GM19438 (cell line): ENCODE results near the gene OPA3.

Experiments used
- ATAC-seq: cut with Tn5 transposase; IDR thresholded peaks from one replicate; pipeline ENCODE4 v1.9.1; 2021; ENCODE audit warnings: low read depth; ENCODE audit not compliant: unreplicated experiment

Gene OPA3

DNA sequence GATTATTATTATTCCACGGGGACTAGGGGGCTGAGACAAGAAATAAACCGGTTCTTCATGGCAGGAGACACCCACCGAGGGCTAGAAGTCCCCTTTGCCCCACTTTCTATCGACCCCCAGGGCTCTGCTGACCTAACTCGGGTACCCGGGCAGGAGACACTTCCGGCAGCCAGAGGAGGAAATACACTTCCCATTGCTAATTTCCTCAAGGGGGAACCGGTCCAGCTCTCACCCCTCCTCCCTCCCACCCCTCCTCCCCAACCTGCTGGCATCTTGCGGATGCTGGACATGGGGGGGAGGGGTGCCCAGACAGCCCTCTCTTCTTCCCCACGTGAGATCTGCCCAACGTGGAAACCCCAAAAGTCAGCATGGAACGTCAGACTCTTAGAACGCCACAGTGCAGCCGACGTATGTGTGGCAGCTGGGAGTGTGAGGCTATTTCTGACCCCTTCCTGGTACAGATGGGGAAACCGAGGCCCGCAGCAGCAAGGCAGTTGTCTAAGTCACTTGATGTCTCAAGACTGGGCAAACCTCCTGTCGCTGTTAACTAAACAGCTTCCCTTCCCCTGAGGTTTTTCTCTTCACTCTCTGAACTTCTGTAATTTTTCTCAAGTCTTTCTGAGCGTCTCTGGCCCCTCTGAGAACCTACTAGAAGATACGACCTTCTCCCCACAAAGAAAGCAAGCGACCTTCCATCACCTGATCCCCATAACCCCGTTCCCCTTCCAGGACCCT lies 13.8 kb upstream of the OPA3 start:
- no peak for ATAC-seq

DNA sequence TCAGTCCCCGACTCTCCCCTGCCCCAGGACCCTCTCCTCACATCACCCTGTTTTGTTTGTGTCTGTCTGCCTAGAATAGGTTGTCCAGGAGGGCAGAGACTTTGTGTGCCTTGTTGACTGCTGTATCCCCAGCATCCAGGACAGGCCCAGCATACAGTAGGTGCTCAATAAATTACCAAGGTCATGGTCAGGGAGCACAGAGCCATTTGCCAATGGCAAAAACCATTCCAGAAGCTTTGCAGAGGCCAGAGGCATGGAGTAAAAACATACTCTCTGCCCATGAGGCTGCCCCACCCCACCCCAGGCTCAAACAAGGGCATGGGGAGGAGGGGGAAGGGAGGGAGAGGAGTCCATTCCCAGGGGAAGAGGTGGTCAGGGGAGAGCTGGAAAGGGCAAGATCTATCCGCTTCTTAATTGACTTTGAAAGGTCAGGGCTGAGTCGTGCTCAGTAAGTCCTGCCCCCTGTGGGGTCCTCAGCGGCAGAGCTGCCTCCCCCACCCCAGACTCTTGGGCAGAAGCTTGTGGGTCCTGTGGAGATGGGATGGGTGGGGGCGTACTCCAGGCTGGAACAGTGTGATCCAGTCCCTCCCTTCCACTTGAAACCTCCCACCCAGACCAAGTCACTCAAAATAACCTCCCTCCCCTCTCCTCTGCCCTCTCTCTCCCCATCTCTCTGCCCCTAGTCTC lies 13.0 kb upstream of the OPA3 start:
- no peak for ATAC-seq

DNA sequence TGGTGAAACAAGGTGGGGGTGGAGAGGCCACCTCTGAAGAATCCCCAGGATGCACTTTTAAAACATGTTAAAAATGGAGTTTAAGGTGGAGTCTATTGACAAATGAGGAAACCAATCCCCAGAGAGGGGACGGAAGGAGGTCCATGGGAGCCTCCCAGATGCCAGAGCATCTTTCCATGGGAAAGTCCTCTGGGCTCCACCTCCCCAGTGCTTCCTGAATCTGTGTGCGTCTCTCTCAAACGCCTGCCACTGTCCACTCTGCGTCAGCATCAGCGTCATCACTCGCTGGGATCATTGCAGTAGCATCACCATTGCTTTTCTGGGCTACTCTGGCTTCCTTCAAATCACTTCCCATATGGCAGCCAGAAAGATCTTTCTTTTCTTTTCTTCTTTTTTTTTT lies 11.2 kb upstream of the OPA3 start:
- no peak for ATAC-seq

DNA sequence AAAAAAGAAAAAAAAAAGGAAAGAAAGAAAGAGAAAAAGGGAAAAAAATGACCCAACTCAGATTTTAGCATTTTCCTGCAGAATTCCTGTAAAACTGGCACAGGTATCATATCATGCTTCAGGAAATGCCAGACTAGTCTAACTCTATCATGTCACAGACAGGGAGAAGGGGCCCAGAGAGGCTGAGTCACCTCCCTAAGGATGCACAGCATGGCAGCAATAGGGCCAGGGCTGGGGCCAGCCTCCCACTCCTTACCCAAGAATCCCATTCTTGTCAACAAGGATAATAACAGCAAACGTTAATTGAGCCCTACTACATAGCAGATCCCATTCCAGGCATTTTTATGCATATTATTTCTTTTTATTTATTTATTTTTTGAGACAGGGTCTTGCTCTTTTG lies 8.9 kb upstream of the OPA3 start:
- no peak for ATAC-seq

DNA sequence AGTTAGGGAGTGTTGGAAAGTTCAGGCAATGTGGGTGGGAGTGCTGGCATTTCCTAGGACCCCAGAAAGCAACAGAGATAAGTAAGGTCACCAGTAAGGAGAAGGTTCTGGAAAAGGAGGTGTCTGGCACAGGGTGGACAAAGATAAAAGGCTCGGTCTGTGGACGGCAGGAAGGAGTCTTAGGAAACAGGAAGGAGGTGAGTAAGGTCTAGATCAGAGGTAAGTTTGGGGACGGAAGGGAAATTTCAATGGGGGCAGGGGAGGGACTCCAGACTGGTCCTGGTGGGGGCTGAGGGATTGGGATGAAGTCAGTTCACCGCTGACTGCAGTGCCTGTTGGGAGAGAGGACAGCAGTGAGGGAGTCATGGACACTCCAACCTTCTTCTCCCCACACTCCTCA lies 7.8 kb upstream of the OPA3 start:
- no peak for ATAC-seq

DNA sequence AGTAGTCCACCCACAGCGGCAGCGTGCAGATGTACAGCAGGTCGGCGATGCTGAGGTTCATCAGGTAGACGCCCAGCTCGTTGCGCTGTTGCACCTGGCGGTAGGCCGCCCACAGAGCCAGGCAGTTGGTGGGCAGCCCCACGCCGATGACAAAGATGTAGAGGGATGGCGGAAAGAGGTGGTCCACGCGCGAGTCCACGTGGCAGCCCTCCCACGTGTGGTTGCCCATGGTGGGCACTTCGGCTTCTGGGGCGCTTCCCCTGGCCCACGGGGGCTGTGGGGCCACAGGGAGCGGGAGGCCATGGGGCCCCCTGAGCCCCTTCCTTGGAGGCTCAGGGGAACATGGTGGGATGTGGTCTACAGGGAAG lies 7.0 kb upstream of the OPA3 start:
- ATAC-seq: no peak

DNA sequence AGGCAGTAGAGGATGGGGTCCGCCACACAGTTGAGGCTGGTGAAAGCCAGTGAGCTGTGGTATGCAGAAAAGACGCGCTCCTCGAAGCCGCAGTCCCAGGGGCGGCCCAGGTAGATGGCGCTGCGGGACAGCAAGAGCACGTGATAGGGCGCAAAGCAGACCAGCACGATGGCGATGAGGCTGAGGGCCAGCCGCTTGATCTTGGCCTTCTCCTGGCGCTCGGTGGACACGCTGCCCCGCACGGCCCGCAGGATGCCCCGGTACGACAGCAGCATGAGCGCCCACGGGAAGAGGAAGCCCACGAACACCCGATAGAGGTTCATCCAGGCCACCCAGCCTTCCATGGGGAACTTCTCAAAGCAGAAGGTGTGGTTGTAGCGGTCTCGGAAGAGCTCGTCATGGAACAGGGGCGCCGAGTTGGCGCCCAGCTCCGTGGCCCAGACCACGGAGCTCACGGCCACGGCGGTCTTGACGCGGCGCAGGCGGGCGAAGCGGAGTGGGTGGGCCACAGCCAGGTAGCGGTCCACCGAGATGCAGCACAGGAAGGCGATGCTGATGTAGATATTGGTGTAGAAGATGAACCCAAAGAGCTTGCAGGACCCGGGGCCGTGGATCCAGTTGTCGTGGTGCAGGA lies 6.5 kb upstream of the OPA3 start:
- no peak for ATAC-seq

DNA sequence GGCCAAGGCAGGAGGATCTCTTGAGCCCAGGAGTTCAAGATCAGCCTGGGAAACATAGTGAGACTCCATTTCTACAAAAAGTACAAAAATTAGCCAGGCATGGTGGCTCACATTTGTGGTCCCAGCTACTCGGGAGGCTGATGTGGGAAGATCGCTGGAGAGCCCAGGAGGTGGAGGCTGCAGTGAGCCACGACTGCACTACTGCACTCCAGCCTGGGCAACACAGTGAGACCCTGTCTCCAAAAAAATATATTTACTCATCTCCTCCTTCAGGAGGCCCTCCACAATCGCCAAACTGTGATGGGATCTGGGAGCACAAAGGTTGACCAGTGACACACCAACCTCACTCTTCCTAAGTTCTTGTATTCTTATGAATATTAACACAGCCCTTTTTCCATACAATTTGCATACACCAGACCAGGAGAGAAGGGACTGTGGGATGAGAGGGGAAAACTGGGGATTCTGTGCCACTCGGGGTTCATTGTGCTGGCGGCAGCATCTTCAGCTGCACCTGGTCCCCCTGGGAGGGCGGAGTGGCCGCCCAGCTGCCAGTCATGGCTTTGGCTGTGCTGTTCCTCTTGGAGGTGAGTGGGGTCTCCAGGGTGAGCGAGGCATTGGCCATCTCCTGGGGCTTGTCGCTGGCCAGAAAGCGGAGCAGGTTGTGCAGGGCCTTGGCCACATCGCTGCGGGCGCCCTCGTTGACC lies 5.8 kb upstream of the OPA3 start:
- no peak for ATAC-seq

DNA sequence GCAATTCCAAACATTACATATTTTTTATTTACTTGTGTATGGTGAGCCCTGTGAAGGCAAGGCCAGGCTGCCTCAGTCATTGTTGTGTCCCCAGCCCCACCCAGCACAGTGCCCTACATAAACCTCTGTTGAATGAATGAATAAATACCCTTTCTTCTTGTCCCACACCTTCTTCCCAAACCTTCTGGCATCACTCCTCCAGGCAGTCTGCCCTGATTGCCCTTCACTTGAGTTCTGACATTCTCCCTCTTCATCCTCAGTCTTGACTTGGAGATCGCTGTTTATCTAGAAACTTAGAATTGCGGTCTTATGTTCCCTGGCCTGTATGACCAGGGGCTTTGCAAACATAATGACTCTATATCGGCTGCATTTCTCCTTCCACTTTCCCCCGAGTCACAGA lies 5.2 kb upstream of the OPA3 start:
- no peak for ATAC-seq

DNA sequence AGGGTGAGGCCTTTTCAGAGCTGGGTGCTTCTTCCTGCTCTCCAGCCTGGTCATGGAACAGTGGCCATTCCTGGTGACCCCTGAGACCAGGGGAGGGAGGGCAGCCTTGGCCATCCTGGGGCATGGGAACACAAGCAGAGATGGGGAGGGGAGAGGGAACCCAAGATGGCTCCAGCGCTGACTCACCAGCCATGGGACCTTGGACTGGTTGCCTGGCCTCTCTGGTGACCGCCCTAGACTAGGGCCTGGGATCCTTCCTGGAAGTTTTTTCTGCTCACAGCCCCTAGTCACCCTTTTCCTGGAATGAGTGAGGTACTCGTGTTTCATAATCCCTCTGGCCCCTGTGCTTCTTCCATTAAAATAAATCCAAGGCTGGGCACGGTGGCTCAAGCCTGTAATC lies 3.3 kb upstream of the OPA3 start:
- no peak for ATAC-seq

DNA sequence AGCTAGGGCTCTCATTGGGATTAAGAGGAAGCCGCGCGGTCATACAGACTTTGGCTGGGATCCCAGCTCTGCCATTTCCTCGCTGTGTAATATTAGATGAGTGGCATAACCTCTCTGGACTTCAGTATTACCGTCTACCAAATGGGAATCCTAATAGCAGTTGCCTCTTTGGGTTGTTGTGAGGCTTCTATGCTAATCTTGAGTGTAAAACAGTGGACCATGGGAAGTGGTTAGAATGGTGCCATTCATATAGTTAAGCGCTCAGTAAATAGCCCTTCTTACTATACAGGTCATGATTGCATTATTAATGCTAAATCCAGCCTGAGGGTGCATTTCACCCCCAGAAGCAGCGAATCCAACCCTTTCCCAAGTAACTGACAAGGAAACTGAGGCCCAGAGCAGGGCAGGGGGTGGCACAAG lies 566 bp upstream of the OPA3 start:
- no peak for ATAC-seq

DNA sequence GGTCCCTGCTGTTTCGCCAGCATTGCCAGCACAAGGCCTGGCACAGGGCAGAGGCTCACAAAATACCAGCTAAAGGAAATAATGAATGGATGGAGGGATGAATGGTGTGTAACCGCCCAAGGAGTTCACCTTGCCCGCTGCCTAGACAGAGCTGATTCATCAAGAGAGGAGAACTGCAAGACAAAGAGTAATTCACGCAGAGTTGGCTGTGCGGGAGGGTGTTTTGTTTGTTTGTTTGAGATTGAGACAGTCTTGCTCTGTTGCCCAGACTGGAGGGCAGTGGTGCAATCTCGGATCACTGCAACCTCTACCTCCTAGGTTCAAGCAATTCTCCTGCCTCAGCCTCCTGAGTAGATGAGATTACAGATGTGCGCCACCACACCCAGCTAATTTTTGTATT lies 3.0 kb downstream of the OPA3 start:
- no peak for ATAC-seq

DNA sequence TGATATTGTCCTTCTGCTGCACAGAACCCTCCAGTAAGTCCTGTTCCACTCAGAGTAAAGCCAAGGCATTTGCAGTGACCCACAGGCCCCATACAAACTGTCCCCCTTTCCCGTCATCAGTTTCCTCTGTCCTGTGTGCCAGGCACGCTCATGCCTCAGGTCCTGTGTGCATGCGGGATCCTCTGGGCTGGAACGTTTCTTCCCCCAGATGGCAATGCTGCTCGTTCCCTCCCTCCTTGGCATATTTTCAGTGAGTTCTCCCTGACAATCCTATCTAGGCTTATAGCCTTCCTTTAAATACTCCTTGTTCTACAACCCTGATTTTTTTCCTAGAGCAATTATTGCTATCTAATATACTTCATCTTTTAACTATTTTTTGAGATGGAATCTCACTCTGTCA lies 5.7 kb downstream of the OPA3 start:
- ATAC-seq: no peak

DNA sequence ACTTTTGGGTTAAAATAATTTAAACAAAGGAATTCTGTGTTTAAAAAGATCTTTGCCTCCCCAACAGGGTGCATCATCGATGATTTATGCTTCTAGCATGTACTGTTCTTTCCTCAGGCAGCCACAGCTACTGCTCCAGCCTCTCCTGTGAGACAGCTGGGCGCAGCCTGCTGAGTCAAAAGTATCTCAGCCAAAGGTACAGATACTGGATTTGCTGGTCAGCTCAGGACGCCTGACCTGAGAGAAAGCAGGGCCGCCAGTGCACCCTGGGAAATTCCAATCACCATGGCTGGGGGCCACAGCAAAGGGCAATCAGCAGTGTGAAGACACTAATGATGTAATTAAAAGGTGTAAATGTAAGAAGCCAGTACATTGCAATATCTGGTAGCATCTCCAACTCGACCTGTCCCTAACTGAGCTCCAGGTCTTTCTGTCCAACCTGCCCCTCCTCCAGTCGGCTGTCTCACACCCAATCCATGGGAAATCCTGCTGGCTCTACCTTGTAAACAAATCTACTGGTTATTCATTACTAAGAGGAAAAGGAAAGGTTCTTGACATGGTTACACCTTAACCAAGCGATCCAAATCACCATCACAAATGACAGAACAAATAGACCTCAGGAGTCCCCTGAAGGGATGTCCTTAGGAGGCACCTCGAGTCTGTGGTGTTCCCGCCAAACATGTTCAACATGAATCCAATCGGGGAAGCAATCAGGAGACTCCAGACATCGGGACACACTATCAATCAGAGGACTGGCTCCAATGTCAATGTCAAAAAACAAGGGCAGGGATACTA lies 7.3 kb downstream of the OPA3 start:
- no peak for ATAC-seq

DNA sequence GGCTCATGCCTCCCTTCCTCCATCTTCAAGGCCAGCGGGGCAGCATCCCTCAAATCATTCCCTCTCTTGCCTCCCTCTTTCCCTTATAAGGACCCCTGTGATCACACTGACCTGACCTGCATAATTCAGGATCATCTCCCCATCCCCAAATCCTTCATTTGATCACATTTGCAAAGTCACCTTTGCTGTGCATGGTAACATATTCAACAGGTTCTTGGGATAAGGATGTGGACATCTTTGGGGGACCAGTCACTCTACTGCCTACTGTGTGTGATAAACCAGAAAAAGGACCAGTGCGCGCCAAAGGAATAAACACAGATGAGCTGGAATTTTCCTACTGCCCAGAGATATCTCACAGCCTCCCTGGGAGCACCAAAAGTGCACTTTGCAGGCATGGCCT lies 7.9 kb downstream of the OPA3 start:
- ATAC-seq: no peak

DNA sequence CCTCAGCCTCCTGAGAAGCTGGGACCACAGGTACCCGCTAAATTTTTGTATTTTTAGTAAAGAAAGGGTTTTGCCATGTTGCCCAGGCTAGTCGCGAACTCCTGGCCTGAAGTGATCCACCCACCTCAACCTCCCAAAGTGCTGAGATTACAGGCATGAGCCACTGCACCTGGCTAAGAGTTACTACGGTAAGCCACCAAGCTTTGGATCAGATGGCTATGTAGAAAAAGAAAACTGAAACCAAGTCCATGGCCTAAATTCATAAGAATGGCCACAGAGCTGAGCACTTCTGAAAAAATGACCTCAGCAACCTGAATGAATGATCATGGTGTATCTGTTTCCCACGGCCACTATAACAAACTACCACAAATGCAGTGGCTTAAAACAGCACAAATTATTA lies 9.4 kb downstream of the OPA3 start:
- no peak for ATAC-seq

DNA sequence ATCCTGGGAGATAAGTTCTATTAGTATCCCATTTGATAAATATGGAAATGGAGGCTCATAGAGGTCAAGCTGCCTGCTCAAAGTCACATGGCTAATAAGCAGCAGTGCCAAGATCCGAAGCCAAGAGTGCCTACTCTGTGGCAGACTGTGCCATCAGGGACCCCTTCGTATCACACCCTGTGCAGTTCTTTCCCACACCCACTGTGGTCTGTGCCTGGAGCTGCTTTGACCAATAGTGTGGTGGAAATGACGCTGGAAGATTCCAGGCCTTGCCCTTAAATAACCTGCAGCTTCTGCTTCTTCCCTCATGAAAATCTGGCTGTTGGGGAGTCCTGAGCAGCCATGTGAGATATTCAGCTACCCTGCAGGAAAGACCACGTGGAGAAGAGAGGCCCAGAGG lies 10.1 kb downstream of the OPA3 start:
- ATAC-seq: no peak

DNA sequence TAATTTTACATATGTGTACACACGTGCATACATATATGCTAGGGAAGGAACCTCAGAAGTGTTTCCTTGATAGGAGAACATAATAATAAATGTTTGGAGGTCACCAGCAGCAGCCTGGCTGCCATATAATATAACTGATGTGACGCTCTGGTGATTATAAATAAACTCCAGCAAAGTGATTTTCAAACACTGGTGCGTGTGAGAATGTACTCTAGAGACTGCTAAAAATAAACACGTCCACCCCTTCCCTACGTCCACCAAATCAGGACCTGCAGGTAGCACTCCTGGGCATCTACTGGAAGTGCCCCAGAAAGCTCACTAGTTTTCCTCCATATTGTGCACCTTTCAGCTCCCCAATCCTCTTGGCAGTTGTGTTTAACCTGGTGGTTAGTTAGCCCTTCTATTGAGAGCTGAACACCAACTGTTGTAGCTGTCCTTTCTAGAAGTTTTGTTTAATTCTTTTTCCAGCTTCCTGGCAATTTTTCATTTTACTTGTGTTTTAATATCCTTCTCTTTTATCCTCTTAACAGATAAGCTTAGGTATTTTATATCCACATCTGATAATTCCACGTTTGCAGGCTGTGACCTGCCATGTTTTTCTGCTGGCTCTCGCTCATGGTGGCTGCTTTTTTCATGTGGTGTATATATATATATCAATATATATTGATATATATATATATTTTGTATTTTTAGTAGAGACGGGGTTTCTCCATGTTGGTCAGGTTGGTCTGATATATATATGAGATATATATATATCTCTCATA lies 13.0 kb downstream of the OPA3 start:
- no peak for ATAC-seq

DNA sequence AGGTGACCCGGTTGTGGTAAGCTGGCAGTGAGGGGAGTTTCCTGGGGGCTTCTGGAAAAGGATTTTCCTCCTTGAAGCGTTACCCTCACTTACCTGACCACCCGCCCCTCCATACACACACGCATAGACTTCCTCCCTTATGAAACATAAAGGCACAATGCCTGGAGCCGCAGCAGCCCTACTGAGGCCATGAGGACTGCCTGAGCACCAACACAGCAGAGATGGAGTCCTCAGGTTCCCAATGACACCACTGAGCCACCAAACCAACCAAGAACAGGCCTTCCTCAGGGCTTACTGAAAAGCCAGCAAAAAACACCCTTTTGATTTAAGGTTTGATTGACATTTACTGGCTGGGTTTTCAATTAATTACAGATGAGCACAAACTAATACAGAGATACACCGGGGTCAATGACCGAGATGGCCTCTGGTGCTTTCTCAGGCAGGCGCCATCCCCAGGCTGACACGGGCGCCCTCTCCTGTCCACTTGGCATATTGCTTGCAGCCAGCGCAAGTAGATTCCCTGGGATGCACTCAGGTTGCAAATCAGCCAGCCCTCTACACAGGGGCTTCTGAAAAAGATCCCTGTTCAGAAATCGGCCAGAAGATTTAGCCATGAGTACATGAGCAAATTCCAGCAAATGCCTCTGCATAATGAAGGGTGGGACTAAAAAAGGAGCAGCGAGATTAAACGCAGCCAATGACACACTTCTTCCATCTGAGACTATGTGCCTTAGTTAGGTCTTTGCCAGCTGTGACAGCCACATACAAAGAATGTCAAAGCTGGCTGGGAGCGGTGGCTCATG lies 14.8 kb downstream of the OPA3 start:
- no peak for ATAC-seq
